Activated T-cell treated with anti-CD3 and anti-CD28 coated beads, Interleukin-2, amount 50 U/mL, for 72 hours (primary cell): ENCODE results near the gene GABBR2. TPM values are rescaled to one million over a fixed set of nuclear protein-coding genes. Genes with fewer than 3 reads are reported as not detected.
"Not testable (repeated sequence)": the region's sequence is repeated elsewhere in the genome, so short reads cannot be mapped to it uniquely, and the experiment has no call there.

Source experiments
- ATAC-seq, 2 donors: fragments of 150-1000 bp; cut with Tn5 transposase; replicated peaks in 1 of 2; 2 replicates each; pipeline ENCODE4 v1.10.0; 2021; ENCODE audit warnings: moderate library complexity in 2 of 2, mild to moderate bottlenecking in 1 of 2
- DNase-seq, 2 donors: peaks; one replicate each; pipeline ENCODE4 v3.0.0; 2021 to 2022; ENCODE audit warnings: mixed read lengths in 1 of 2
- H3K27ac Mint-ChIP-seq: one replicate; pipeline ENCODE4 v1.8.0; 2022; ENCODE audit warnings: mild to moderate bottlenecking, moderate library complexity, mixed read lengths
- H3K27me3 Mint-ChIP-seq: one replicate; pipeline ENCODE4 v1.8.0; 2022; ENCODE audit warnings: low read depth, mixed read lengths
- H3K36me3 Mint-ChIP-seq, 2 donors: one replicate each; pipeline ENCODE4 v1.8.0; 2022; ENCODE audit warnings: mixed read lengths in 2 of 2, mild to moderate bottlenecking in 1 of 2; ENCODE audit not compliant: insufficient read depth in 2 of 2
- H3K4me1 Mint-ChIP-seq: one replicate; pipeline ENCODE4 v1.8.0; 2022; ENCODE audit warnings: low read depth, mixed read lengths
- H3K4me3 Mint-ChIP-seq, 2 donors: one replicate each; pipeline ENCODE4 v1.8.0; 2022; ENCODE audit warnings: mild to moderate bottlenecking in 2 of 2, mixed read lengths in 2 of 2, moderate library complexity in 2 of 2
- H3K9me3 Mint-ChIP-seq, 2 donors: one replicate each; pipeline ENCODE4 v1.8.0; 2022; ENCODE audit warnings: mixed read lengths in 2 of 2
- total RNA-seq, 2 donors: library from RNA; stranded (reverse); gene quantifications; one replicate each; pipeline ENCODE4 v1.2.3, GENCODE V29; 2022

The GABBR2 gene
- total RNA-seq, 2 donors from 2014 or later = not detected

DNA sequence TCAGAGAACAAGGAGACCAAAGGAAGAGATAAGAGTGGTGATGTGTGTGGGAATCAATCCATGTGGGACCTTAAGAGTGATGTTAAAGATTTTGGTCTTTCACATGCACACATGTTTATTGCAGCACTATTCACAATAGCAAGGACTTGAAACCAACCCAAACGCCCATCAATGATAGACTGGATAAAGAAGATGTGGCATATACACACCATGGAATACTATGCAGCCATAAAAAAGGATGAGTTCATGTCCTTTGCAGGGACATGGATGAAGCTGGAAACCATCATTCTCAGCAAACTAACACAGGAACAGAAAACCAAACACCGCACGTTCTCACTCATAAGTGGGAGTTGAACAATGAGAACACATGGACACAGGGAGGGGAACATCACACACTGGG lies 53.3 kb downstream of the GABBR2 start:
- ATAC-seq, H3K9me3 Mint-ChIP-seq, H3K27ac Mint-ChIP-seq, H3K4me1 Mint-ChIP-seq, DNase-seq, H3K4me3 Mint-ChIP-seq, H3K36me3 Mint-ChIP-seq: not testable (repeated sequence)
- peaks cover 22% of the 10 kb centered on the region for H3K27me3 Mint-ChIP-seq

- peaks cover 2% of the 10 kb centered on the region in 2 donors for H3K9me3 Mint-ChIP-seq
- DNase-seq (no peak), ATAC-seq (no peak)
- peaks cover 21% of the 10 kb centered on the region for H3K27me3 Mint-ChIP-seq
- no peak overlapping the region for H3K27ac Mint-ChIP-seq
- peaks cover 4% of the 10 kb centered on the region for H3K4me1 Mint-ChIP-seq
- H3K36me3 Mint-ChIP-seq = no peaks in the 10 kb centered on the region
- no peak overlapping the region for H3K4me3 Mint-ChIP-seq
These were observed 54.5 kb downstream of the GABBR2 start for GRCh38 chr9:98654247-98654646.

DNA sequence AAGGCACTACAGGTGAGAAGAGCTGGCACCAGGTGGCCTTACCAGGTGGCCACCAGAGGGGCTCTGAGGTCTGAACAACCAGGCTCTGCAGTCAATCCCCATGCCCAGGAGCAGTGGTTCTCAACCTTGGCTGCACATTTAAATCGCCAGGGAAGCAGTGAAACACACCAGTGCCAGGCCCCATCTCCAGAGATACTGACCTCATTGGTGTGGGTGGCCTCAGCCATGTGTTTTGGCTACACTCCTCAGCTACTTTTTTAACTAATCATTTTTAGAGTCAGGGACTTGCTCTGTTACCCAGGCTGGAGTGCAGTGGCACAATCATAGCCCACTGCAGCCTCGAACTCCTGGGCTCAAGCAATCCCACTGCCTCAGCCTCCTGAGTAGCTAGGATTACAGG lies 56.0 kb downstream of the GABBR2 start:
- H3K27me3 Mint-ChIP-seq = peaks cover 21% of the 10 kb centered on the region
- DNase-seq (no peak), ATAC-seq (no peak)
- peaks cover 4% of the 10 kb centered on the region for H3K4me1 Mint-ChIP-seq
- H3K9me3 Mint-ChIP-seq = peaks cover 2% of the 10 kb centered on the region in 2 donors
- no peak overlapping the region for H3K4me3 Mint-ChIP-seq
- H3K27ac Mint-ChIP-seq = no peak overlapping the region
- no peaks in the 10 kb centered on the region for H3K36me3 Mint-ChIP-seq

DNA sequence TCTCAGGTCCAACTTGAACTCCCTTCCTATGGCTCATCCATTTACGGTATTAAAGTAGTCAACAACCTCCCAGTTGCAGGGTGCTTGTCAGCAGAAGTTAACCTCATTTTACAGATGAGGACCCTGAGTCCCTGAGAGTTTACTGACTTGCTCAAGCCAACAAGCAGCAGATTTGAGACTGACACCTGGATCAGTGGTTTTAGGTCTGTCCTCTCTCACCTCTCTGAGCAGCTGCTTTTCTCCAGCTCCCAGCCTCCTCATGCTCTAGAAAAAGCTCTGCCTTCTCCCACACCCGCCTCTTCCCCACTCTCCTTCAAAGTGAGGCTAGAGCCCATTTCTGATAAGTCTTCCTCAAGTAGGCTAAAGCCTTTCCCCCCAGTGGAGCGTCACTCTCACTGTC lies 56.4 kb downstream of the GABBR2 start:
- no peak for DNase-seq
- no peak overlapping the region for H3K27ac Mint-ChIP-seq

GRCh38 chr9:98647236-98647635 lies 61.5 kb downstream of the GABBR2 start:
- Mint-ChIP-seq H3K27me3 (peaks cover 21% of the 10 kb centered on the region), H3K9me3 (no peaks in the 10 kb centered on the region), H3K36me3 (no peaks in the 10 kb centered on the region), H3K4me1 (peaks cover 4% of the 10 kb centered on the region), H3K27ac (no peak overlapping the region), H3K4me3 (no peak overlapping the region)
- DNase-seq (no peak), ATAC-seq (no peak)

More for the DNA sequence above, 56.4 kb downstream of the GABBR2 start:
- Mint-ChIP-seq H3K36me3 (no peaks in the 10 kb centered on the region), H3K9me3 (peaks cover 2% of the 10 kb centered on the region in 2 donors), H3K4me1 (peaks cover 4% of the 10 kb centered on the region), H3K27me3 (peaks cover 21% of the 10 kb centered on the region), H3K4me3 (no peak overlapping the region)
- no peak for ATAC-seq

GRCh38 chr9:98644011-98644410 lies 64.7 kb downstream of the GABBR2 start:
- no peaks in the 10 kb centered on the region for H3K4me1 Mint-ChIP-seq
- peaks cover 21% of the 10 kb centered on the region for H3K27me3 Mint-ChIP-seq
- H3K9me3 Mint-ChIP-seq = no peaks in the 10 kb centered on the region
- DNase-seq (no peak), ATAC-seq (no peak)
- no peak overlapping the region for H3K4me3 Mint-ChIP-seq
- H3K27ac Mint-ChIP-seq = no peak overlapping the region
- no peaks in the 10 kb centered on the region for H3K36me3 Mint-ChIP-seq

DNA sequence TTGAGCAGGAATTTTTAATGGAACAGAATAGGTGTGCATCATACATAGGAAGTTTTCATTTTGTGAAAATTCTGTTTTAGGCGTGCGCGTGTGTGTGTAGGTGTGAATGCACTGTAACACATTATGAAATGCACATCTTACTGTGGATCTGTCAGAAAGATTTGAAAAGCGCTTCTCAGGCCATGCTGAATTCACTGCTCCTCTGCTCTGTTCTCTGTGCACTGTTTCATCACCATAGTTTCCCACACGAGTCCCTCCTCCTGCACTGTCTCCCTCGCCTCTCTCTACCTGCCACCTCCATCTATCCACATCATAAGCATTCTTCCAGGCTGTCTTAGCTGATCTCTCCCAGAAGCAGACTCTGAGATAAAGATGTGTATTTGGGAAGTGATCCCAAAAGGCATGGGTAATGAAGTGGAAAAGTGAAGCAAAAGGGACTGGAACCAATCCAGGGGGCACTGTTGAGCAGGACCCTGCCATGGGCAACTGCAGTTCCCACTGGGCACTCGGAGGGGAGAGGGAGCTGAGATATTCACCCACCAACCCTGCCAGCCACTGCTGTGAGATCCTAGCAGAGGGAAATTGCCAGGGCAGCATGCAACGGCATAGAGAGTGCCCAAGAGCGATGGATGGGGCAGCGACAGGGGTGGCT lies 65.9 kb downstream of the GABBR2 start:
- ATAC-seq (no peak), DNase-seq (no peak)
- no peaks in the 10 kb centered on the region for H3K9me3 Mint-ChIP-seq
- H3K27me3 Mint-ChIP-seq = peaks cover 21% of the 10 kb centered on the region
- no peak overlapping the region for H3K27ac Mint-ChIP-seq
- no peak overlapping the region for H3K4me3 Mint-ChIP-seq
- H3K36me3 Mint-ChIP-seq = no peaks in the 10 kb centered on the region
- no peaks in the 10 kb centered on the region for H3K4me1 Mint-ChIP-seq

GRCh38 chr9:98641695-98642094 lies 67.0 kb downstream of the GABBR2 start:
- no peaks in the 10 kb centered on the region for H3K36me3 Mint-ChIP-seq
- peaks cover 21% of the 10 kb centered on the region for H3K27me3 Mint-ChIP-seq
- no peak overlapping the region for H3K27ac Mint-ChIP-seq
- H3K4me3 Mint-ChIP-seq = no peak overlapping the region
- DNase-seq (no peak), ATAC-seq (no peak)
- H3K4me1 Mint-ChIP-seq = no peaks in the 10 kb centered on the region
- H3K9me3 Mint-ChIP-seq = no peaks in the 10 kb centered on the region

DNA sequence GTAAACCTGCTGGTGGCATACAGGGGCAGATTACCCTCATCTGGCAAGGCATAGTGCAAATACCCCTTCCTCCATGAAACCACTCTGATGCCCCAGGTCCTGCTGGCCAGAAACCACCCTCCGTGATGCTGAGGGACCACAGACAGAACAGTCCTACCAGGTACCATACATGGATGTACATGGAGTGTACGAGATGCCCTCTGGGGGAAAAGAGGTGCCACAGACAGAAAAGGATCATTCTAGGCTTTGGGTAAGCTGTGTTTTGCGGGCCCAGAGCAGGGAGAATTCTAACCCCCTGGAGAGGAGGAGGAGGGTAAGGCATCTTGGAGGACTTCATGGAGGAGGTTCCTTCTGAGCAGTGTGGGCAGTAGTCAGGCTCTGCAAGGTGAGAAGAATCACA lies 68.3 kb downstream of the GABBR2 start:
- Mint-ChIP-seq H3K4me3 (no peak overlapping the region), H3K9me3 (peaks cover 0 to 2% of the 10 kb centered on the region in 2 donors), H3K27ac (no peak overlapping the region), H3K4me1 (no peaks in the 10 kb centered on the region), H3K27me3 (peaks cover 21% of the 10 kb centered on the region), H3K36me3 (no peaks in the 10 kb centered on the region)
- no peak for ATAC-seq
- DNase-seq = no peak

- ATAC-seq = no peak
These were observed 69.6 kb downstream of the GABBR2 start for GRCh38 chr9:98639133-98639532.

DNA sequence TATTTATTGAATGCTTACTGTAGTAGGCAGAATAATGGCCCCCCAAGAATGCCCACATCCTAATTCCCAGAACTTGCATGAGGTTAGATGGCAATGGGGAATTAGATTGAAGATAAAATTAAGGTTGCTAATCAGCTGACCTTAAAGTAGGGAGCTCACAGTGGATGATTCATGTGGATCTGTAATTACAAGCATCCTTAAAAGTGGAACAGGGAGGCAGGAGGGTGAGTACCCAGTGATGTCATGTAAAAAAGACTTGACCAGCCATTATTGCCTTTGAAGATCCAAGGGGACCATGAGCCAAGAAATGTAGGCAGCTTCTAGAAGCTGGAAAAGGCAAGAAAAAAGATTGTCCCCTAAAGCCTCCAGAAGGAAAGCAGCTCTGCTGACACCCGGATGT lies 71.4 kb downstream of the GABBR2 start:
- H3K4me3 Mint-ChIP-seq = no peak overlapping the region
- no peak overlapping the region for H3K27ac Mint-ChIP-seq
- DNase-seq (no peak), ATAC-seq (no peak)
- peaks cover 12% of the 10 kb centered on the region for H3K27me3 Mint-ChIP-seq
- peaks cover 0 to 2% of the 10 kb centered on the region in 2 donors for H3K9me3 Mint-ChIP-seq
- H3K36me3 Mint-ChIP-seq = no peaks in the 10 kb centered on the region
- no peaks in the 10 kb centered on the region for H3K4me1 Mint-ChIP-seq

More at GRCh38 chr9:98639133-98639532, 69.6 kb downstream of the GABBR2 start:
- Mint-ChIP-seq H3K36me3 (no peaks in the 10 kb centered on the region), H3K9me3 (peaks cover 0 to 2% of the 10 kb centered on the region in 2 donors), H3K4me3 (no peak overlapping the region), H3K4me1 (no peaks in the 10 kb centered on the region), H3K27me3 (peaks cover 21% of the 10 kb centered on the region), H3K27ac (no peak overlapping the region)
- DNase-seq = no peak

DNA sequence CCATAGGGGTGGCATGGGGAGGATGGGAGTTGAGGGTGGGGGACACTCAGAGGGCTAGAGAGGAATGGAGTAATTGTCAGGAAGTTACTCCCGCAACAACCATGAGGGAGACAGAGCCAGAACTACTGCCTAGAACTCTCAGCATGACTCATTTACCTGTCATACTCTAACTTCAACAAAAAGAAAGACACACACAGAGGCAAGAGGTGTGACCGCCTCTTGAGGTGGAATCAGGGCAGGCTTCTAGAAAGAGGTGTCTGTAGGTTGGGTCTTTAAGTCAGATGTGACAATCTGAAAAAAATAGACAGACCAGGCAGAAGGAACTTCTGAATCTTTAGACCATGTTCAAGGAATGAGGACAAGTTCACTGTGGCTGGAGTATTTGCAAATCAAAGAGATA lies 73.4 kb downstream of the GABBR2 start:
- H3K4me3 Mint-ChIP-seq = no peak overlapping the region
- H3K9me3 Mint-ChIP-seq = peaks cover 0 to 2% of the 10 kb centered on the region in 2 donors
- H3K36me3 Mint-ChIP-seq = no peaks in the 10 kb centered on the region
- DNase-seq (no peak), ATAC-seq (no peak)
- no peak overlapping the region for H3K27ac Mint-ChIP-seq
- H3K4me1 Mint-ChIP-seq = no peaks in the 10 kb centered on the region
- no peaks in the 10 kb centered on the region for H3K27me3 Mint-ChIP-seq

GRCh38 chr9:98634685-98635336 lies 73.9 kb downstream of the GABBR2 start:
- ATAC-seq (no peak), DNase-seq (no peak)
- Mint-ChIP-seq H3K27me3 (no peaks in the 10 kb centered on the region), H3K4me1 (no peaks in the 10 kb centered on the region), H3K36me3 (no peaks in the 10 kb centered on the region), H3K9me3 (peaks cover 0 to 2% of the 10 kb centered on the region in 2 donors), H3K27ac (no peak overlapping the region), H3K4me3 (no peak overlapping the region)

- H3K9me3 Mint-ChIP-seq = peaks cover 0 to 2% of the 10 kb centered on the region in 2 donors
- H3K27ac Mint-ChIP-seq = no peak overlapping the region
- H3K36me3 Mint-ChIP-seq = no peaks in the 10 kb centered on the region
- H3K27me3 Mint-ChIP-seq = peaks cover 13% of the 10 kb centered on the region
- no peaks in the 10 kb centered on the region for H3K4me1 Mint-ChIP-seq
- DNase-seq (no peak), ATAC-seq (no peak)
- no peak overlapping the region for H3K4me3 Mint-ChIP-seq
These were observed 75.9 kb downstream of the GABBR2 start for GRCh38 chr9:98632839-98633238.
